SK-N-SH (cell line): ENCODE results near the gene MACROD2. TPM values are rescaled to one million over a fixed set of nuclear protein-coding genes. Genes with fewer than 3 reads are reported as not detected.

Source experiments
- CTCF ChIA-PET: fragments of 300-600, 350-600 bp; formaldehyde crosslinking; extraction: SDS; loops from one replicate; lab custom pipeline; 2021; lab: Yijun Ruan, JAX
- POLR2A ChIA-PET: fragments of 350-600 bp; sonication (Branson Sonifier 250); formaldehyde crosslinking; extraction: SDS; loops from one replicate; lab custom pipeline; 2020; ENCODE audit warnings: antibody characterized with exemption, inconsistent platforms; lab: Yijun Ruan, JAX
- DNase-seq: peaks from one replicate; pipeline ENCODE4 v3.0.0; 2012
- H2AFZ ChIP-seq: fragments of 200-600 bp; sonication (generic); 2 replicates; pipeline ENCODE4 v1.8.1; 2016; ENCODE audit warnings: antibody characterized with exemption, mild to moderate bottlenecking, low read depth
- H3F3A ChIP-seq: fragments of 200-600 bp; sonication (generic); replicated peaks from 2 replicates; pipeline ENCODE3; 2016; ENCODE audit warnings: antibody characterized with exemption, mild to moderate bottlenecking; ENCODE audit not compliant: insufficient read depth
- H3K27ac ChIP-seq, 2 experiments: fragments of 200-500 bp in 1 of 2; fragments of 200-600 bp in 1 of 2; sonication (Bioruptor generic) in 1 of 2; sonication (generic), shearing (Covaris generic) in 1 of 2; 2 replicates each; pipeline versions ENCODE4 v1.5.1 to v1.6.1; 2014 to 2016; ENCODE audit warnings: low read depth in 2 of 2, inconsistent platforms in 1 of 2, low read length in 1 of 2, mild to moderate bottlenecking in 1 of 2, mixed read lengths in 1 of 2
- H3K27me3 ChIP-seq: fragments of 200-600 bp; sonication (generic), shearing (Covaris generic); 2 replicates; pipeline ENCODE4 v1.6.1; 2016; ENCODE audit warnings: mixed run types; ENCODE audit not compliant: insufficient read depth
- H3K36me3 ChIP-seq, 2 experiments: fragments of 200-500 bp in 1 of 2; fragments of 200-600 bp in 1 of 2; sonication (Bioruptor generic) in 1 of 2; sonication (generic) in 1 of 2; replicated peaks in 1 of 2; 2 replicates each; pipeline versions ENCODE3 to v1.5.1; 2014 to 2016; ENCODE audit warnings: low read length in 1 of 2, mild to moderate bottlenecking in 1 of 2; ENCODE audit not compliant: insufficient read depth in 2 of 2, control insufficient read depth in 1 of 2
- H3K4me1 ChIP-seq, 2 experiments: fragments of 200-500 bp in 1 of 2; fragments of 200-600 bp in 1 of 2; sonication (Bioruptor generic) in 1 of 2; sonication (generic), shearing (Covaris generic) in 1 of 2; 2 replicates each; pipeline versions ENCODE4 v1.5.1 to v1.6.1; 2014 to 2016; ENCODE audit warnings: low read depth in 1 of 2, low read length in 1 of 2, mixed run types in 1 of 2; ENCODE audit not compliant: insufficient read depth in 2 of 2, control insufficient read depth in 1 of 2
- H3K4me2 ChIP-seq: fragments of 200-600 bp; sonication (generic), shearing (Covaris generic); 2 replicates; pipeline ENCODE4 v1.6.1; 2017; ENCODE audit warnings: mixed run types
- H3K4me3 ChIP-seq, 2 experiments: fragments of 200-500 bp in 1 of 2; fragments of 200-600 bp in 1 of 2; sonication (Bioruptor generic) in 1 of 2; sonication (generic), shearing (Covaris generic) in 1 of 2; 2 replicates each; pipeline versions ENCODE4 v1.5.1 to v1.8.1; 2014 to 2016; ENCODE audit warnings: low read depth in 2 of 2, inconsistent platforms in 1 of 2, low read length in 1 of 2, mild to moderate bottlenecking in 1 of 2, mixed read lengths in 1 of 2, moderate library complexity in 1 of 2
- H3K79me2 ChIP-seq: fragments of 200-600 bp; sonication (generic); 2 replicates; pipeline ENCODE4 v1.8.1; 2017; ENCODE audit warnings: mild to moderate bottlenecking; ENCODE audit not compliant: insufficient read depth
- H3K9ac ChIP-seq: fragments of 200-600 bp; sonication (generic); 2 replicates; pipeline ENCODE4 v1.6.1; 2017; ENCODE audit warnings: mixed run types
- H3K9me2 ChIP-seq: fragments of 200-600 bp; sonication (generic); 2 replicates; pipeline ENCODE4 v1.6.1; 2017; ENCODE audit warnings: mixed run types
- H3K9me3 ChIP-seq: fragments of 200-600 bp; sonication (generic); 2 replicates; pipeline ENCODE4 v1.6.1; 2017; ENCODE audit warnings: mixed run types, mild to moderate bottlenecking, moderate library complexity
- H4K20me1 ChIP-seq: fragments of 200-600 bp; sonication (generic); 2 replicates; pipeline ENCODE4 v1.6.1; 2017; ENCODE audit warnings: mild to moderate bottlenecking, mixed run types; ENCODE audit not compliant: insufficient read depth
- CHD2 ChIP-seq: fragments of 150-350 bp; IDR thresholded peaks from 2 replicates; pipeline ENCODE4 v1.6.1; 2018; ENCODE audit warnings: low read length; ENCODE audit not compliant: partially characterized antibody
- ELF1 ChIP-seq: IDR thresholded peaks from 2 replicates; pipeline ENCODE4 v1.4.0; 2012
- FOSL2 ChIP-seq: IDR thresholded peaks from 2 replicates; pipeline ENCODE4 v1.4.0; 2012; ENCODE audit warnings: low read depth, mild to moderate bottlenecking, moderate library complexity, borderline replicate concordance
- FOXJ3 ChIP-seq: sonication (generic); formaldehyde crosslinking; IDR thresholded peaks from 2 replicates; pipeline ENCODE4 v1.5.1; 2020; ENCODE audit warnings: mild to moderate bottlenecking, missing genetic modification reagents
- FOXM1 ChIP-seq: IDR thresholded peaks from 2 replicates; pipeline ENCODE4 v1.4.0; 2012; ENCODE audit warnings: low read depth, mild to moderate bottlenecking
- GABPA ChIP-seq: IDR thresholded peaks from 2 replicates; pipeline ENCODE4 v1.4.0; 2012; ENCODE audit warnings: low read depth, mild to moderate bottlenecking
- NRF1 ChIP-seq: IDR thresholded peaks from 2 replicates; pipeline ENCODE4 v1.6.1; 2012; ENCODE audit warnings: low read depth, mild to moderate bottlenecking, low read length
- POLR2AphosphoS5 ChIP-seq: IDR thresholded peaks from 2 replicates; pipeline ENCODE4 v1.6.1; 2012; ENCODE audit warnings: low read depth, low read length
- RXRA ChIP-seq: IDR thresholded peaks from 2 replicates; pipeline ENCODE4 v1.4.0; 2012; ENCODE audit warnings: low read depth, mild to moderate bottlenecking, borderline replicate concordance
- TCF12 ChIP-seq: IDR thresholded peaks from 2 replicates; pipeline ENCODE4 v1.4.0; 2012
- TEAD4 ChIP-seq: IDR thresholded peaks from 2 replicates; pipeline ENCODE4 v1.4.0; 2012; ENCODE audit warnings: mild to moderate bottlenecking, borderline replicate concordance; ENCODE audit not compliant: insufficient read depth
- WGBS: methylation state at CpG from one replicate; pipeline ENCODE4 v1.1.6; 2017; ENCODE audit warnings: low lambda C conversion rate; 5-methylcytosine and 5-hydroxymethylcytosine counted together
- polyA plus RNA-seq, 3 experiments: library from polyadenylated mRNA; depleted of rRNA; stranded (reverse); fragments of >200 nt; gene quantifications; 2 replicates each; pipeline ENCODE4 v1.2.3, GENCODE V29; 2012
- TF ChIP-seq, protein P1 (sequence below): fragments of 200-600 bp; sonication (generic); IDR thresholded peaks from 2 replicates; pipeline ENCODE4 v1.6.1; 2017; ENCODE audit warnings: antibody characterized with exemption, mild to moderate bottlenecking, moderate library complexity
- TF ChIP-seq, protein P2 (sequence below): IDR thresholded peaks from 2 replicates; pipeline ENCODE4 v1.6.1; 2012; ENCODE audit warnings: mild to moderate bottlenecking, low read depth, low read length, moderate library complexity
- TF ChIP-seq, protein P3 (sequence below): IDR thresholded peaks from 2 replicates; pipeline ENCODE4 v1.4.0; 2012; ENCODE audit warnings: low read depth
- TF ChIP-seq, protein P4 (sequence below): fragments of 150-350 bp; IDR thresholded peaks from 2 replicates; pipeline ENCODE4 v1.6.1; 2016; ENCODE audit warnings: mild to moderate bottlenecking, low read depth, low read length
- TF ChIP-seq, protein P5 (sequence below): IDR thresholded peaks from 2 replicates; pipeline ENCODE4 v1.4.0; 2012; ENCODE audit warnings: low read depth, borderline replicate concordance

MACROD2 gene
- polyA plus RNA-seq, 1 of the 3 experiments (the other 2 are of a cell fraction): 0.33 TPM

DNA sequence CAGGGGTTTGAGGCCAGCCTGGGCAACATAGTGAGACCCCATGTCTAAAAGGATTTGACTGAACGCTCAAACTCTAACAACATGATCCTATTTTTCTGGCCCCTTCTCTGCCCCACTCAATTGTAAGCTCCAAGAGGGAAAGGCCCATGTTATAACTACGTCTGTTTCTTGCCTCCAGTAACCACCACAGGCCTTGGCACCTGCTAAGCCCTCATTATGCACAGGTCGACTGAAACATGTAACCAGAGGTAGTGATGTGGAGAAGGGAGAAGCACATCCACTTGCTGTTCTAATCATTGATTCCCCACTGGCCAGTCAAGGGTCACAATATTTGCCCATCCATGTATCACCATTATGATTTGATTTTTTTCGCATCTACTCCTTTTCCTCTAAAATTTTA is 2102.5 kb downstream of the MACROD2 start:
- no peak for TF ChIP-seq CHD2
- TF ChIP-seq, protein P1, sequence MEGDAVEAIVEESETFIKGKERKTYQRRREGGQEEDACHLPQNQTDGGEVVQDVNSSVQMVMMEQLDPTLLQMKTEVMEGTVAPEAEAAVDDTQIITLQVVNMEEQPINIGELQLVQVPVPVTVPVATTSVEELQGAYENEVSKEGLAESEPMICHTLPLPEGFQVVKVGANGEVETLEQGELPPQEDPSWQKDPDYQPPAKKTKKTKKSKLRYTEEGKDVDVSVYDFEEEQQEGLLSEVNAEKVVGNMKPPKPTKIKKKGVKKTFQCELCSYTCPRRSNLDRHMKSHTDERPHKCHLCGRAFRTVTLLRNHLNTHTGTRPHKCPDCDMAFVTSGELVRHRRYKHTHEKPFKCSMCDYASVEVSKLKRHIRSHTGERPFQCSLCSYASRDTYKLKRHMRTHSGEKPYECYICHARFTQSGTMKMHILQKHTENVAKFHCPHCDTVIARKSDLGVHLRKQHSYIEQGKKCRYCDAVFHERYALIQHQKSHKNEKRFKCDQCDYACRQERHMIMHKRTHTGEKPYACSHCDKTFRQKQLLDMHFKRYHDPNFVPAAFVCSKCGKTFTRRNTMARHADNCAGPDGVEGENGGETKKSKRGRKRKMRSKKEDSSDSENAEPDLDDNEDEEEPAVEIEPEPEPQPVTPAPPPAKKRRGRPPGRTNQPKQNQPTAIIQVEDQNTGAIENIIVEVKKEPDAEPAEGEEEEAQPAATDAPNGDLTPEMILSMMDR: no peak
- no peak for TF ChIP-seq GABPA
- TF ChIP-seq, all 33 proteins: peak for 0
- Histone ChIP-seq H3K79me2 (no peaks in the 10 kb centered on the region), H2AFZ (no peak overlapping the region), H4K20me1 (no peaks in the 10 kb centered on the region), H3K27me3 (no peaks in the 10 kb centered on the region), H3K4me3 (no peak overlapping the region), H3K27ac (no peak overlapping the region), H3K9me3 (no peaks in the 10 kb centered on the region), H3F3A (no peaks in the 10 kb centered on the region), H3K9ac (no peak overlapping the region), H3K9me2 (no peaks in the 10 kb centered on the region), H3K36me3 (no peaks in the 10 kb centered on the region), H3K4me1 (peaks cover 0 to 4% of the 10 kb centered on the region in 2 experiments; a peak in 2 of 4 replicates), H3K4me2 (no peak overlapping the region)
- POLR2A ChIA-PET: no interaction called here
- 30% methylated on average over 4 of the region's 4 CpGs for WGBS
- CTCF ChIA-PET: no interaction called here
- DNase-seq: no peak

DNA sequence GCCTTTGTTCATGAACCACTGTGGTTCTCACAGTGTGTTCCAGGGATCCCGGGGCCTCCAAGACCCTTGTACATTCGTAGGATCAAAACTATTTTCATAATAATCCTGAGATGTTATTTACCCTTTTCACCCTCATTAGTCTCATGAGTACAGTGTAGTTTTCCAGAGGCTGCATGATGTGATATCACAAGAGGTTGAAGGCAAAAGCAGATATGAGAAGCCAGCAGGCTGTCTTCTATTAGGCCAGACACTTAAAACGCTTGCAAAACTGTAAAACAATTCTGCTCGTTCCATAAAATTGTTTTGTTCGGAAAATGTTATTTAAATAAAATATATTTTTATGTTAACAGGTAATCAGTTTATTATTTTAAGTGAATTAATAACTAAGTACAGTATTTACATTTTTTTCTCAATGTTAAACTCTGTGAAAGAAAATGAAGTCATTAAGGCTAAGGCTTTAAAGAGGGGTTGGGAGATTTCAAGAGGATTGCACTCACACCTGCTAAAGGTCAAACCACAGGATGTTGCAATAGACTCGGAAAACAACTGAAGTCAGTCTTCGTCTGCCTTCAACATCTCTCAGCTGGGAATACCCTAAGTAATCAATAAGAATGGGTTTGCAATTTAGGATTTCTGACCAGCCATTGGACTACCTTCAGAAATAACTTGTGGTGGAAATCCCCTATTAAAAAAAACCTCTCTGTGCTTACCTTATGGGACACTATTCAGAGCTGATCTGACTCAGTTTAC is 2103.7 kb downstream of the MACROD2 start:
- Histone ChIP-seq H3K9ac (no peak overlapping the region), H3K9me2 (no peaks in the 10 kb centered on the region), H3K27ac (no peak overlapping the region), H2AFZ (no peak overlapping the region), H3K27me3 (no peaks in the 10 kb centered on the region), H4K20me1 (no peaks in the 10 kb centered on the region), H3F3A (no peaks in the 10 kb centered on the region), H3K4me1 (no peaks in the 10 kb centered on the region), H3K36me3 (no peaks in the 10 kb centered on the region), H3K9me3 (no peaks in the 10 kb centered on the region), H3K4me3 (no peak overlapping the region), H3K79me2 (no peaks in the 10 kb centered on the region), H3K4me2 (no peak overlapping the region)
- POLR2A ChIA-PET: no interaction called here
- CTCF ChIA-PET: no interaction called here
- WGBS: 31% methylated on average over 7 of the region's 7 CpGs
- DNase-seq: no peak
- TF ChIP-seq NRF1 (no peak), CHD2 (no peak), FOSL2 (no peak), ELF1 (no peak), FOXJ3 (CRISPR knock-in tag) (no peak), POLR2AphosphoS5 (no peak), FOXM1 (no peak), RXRA (no peak), TEAD4 (no peak), TCF12 (no peak)
- TF ChIP-seq, protein P1: no peak
- TF ChIP-seq, protein P2, sequence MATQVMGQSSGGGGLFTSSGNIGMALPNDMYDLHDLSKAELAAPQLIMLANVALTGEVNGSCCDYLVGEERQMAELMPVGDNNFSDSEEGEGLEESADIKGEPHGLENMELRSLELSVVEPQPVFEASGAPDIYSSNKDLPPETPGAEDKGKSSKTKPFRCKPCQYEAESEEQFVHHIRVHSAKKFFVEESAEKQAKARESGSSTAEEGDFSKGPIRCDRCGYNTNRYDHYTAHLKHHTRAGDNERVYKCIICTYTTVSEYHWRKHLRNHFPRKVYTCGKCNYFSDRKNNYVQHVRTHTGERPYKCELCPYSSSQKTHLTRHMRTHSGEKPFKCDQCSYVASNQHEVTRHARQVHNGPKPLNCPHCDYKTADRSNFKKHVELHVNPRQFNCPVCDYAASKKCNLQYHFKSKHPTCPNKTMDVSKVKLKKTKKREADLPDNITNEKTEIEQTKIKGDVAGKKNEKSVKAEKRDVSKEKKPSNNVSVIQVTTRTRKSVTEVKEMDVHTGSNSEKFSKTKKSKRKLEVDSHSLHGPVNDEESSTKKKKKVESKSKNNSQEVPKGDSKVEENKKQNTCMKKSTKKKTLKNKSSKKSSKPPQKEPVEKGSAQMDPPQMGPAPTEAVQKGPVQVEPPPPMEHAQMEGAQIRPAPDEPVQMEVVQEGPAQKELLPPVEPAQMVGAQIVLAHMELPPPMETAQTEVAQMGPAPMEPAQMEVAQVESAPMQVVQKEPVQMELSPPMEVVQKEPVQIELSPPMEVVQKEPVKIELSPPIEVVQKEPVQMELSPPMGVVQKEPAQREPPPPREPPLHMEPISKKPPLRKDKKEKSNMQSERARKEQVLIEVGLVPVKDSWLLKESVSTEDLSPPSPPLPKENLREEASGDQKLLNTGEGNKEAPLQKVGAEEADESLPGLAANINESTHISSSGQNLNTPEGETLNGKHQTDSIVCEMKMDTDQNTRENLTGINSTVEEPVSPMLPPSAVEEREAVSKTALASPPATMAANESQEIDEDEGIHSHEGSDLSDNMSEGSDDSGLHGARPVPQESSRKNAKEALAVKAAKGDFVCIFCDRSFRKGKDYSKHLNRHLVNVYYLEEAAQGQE: no peak
- TF ChIP-seq, protein P3, sequence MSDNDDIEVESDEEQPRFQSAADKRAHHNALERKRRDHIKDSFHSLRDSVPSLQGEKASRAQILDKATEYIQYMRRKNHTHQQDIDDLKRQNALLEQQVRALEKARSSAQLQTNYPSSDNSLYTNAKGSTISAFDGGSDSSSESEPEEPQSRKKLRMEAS: no peak
- TF ChIP-seq, protein P4, sequence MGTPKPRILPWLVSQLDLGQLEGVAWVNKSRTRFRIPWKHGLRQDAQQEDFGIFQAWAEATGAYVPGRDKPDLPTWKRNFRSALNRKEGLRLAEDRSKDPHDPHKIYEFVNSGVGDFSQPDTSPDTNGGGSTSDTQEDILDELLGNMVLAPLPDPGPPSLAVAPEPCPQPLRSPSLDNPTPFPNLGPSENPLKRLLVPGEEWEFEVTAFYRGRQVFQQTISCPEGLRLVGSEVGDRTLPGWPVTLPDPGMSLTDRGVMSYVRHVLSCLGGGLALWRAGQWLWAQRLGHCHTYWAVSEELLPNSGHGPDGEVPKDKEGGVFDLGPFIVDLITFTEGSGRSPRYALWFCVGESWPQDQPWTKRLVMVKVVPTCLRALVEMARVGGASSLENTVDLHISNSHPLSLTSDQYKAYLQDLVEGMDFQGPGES: no peak
- TF ChIP-seq, protein P5, sequence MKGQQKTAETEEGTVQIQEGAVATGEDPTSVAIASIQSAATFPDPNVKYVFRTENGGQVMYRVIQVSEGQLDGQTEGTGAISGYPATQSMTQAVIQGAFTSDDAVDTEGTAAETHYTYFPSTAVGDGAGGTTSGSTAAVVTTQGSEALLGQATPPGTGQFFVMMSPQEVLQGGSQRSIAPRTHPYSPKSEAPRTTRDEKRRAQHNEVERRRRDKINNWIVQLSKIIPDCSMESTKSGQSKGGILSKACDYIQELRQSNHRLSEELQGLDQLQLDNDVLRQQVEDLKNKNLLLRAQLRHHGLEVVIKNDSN: no peak
